WTC11 (cell line): Measurements from ENCODE around the gene RFX8. TPM values are rescaled to one million over a fixed set of nuclear protein-coding genes. Genes with fewer than 3 reads are reported as not detected.

Experiments
- ATAC-seq: fragments of 200-7000 bp; cut with Tn5 transposase; 2 replicates; pipeline ENCODE4 v1.10.0; 2021; ENCODE audit warnings: mild to moderate bottlenecking, moderate library complexity
- CTCF ChIA-PET: fragments of 300-600 bp; sonication (Branson Sonifier 250); formaldehyde crosslinking; loops from one replicate; lab custom pipeline; 2021; ENCODE audit warnings: antibody characterized with exemption; lab: Charles Lee
- POLR2A ChIA-PET: fragments of 350-600 bp; sonication (Branson Sonifier 250); formaldehyde crosslinking; loops from one replicate; lab custom pipeline; 2021; ENCODE audit warnings: antibody characterized with exemption; lab: Charles Lee
- DNase-seq: peaks from one replicate; pipeline ENCODE4 v3.0.0; 2021; ENCODE audit warnings: low spot score
- H3K27ac Mint-ChIP-seq: 2 replicates; pipeline ENCODE4 v1.8.0; 2021; ENCODE audit warnings: mixed read lengths
- H3K27me3 Mint-ChIP-seq: 2 replicates; pipeline ENCODE4 v1.8.0; 2021; ENCODE audit warnings: low read depth, mild to moderate bottlenecking, moderate library complexity, mixed read lengths
- H3K36me3 Mint-ChIP-seq: 2 replicates; pipeline ENCODE4 v1.8.0; 2021; ENCODE audit warnings: mixed read lengths
- H3K4me1 Mint-ChIP-seq: 2 replicates; pipeline ENCODE4 v1.8.0; 2022; ENCODE audit warnings: mixed read lengths
- H3K4me3 Mint-ChIP-seq: 2 replicates; pipeline ENCODE4 v1.8.0; 2021; ENCODE audit warnings: mild to moderate bottlenecking, moderate library complexity, mixed read lengths
- H3K9me3 Mint-ChIP-seq: 2 replicates; pipeline ENCODE4 v1.8.0; 2021; ENCODE audit warnings: mixed read lengths
- ATF1 ChIP-seq: sonication (generic); formaldehyde crosslinking; IDR thresholded peaks from 2 replicates; pipeline ENCODE4 v1.8.1; 2023; ENCODE audit warnings: mild to moderate bottlenecking, moderate library complexity, missing genetic modification reagents
- ELF4 ChIP-seq: sonication (generic); formaldehyde crosslinking; IDR thresholded peaks from 2 replicates; pipeline ENCODE4 v1.8.1; 2022; ENCODE audit warnings: low read depth, mild to moderate bottlenecking, moderate library complexity, missing genetic modification reagents
- JUN ChIP-seq: sonication (generic); formaldehyde crosslinking; IDR thresholded peaks from 2 replicates; pipeline ENCODE4 v1.8.0; 2023; ENCODE audit warnings: mild to moderate bottlenecking, missing genetic modification reagents
- SOX15 ChIP-seq: fragments of 250-450 bp; sonication (Bioruptor Pico); IDR thresholded peaks from 2 replicates; pipeline ENCODE4 v1.9.0; 2021; ENCODE audit warnings: mild to moderate bottlenecking
- TCF7 ChIP-seq: sonication (generic); formaldehyde crosslinking; IDR thresholded peaks from 2 replicates; pipeline ENCODE4 v1.8.0; 2022; ENCODE audit warnings: mild to moderate bottlenecking, low read depth, missing genetic modification reagents, moderate library complexity
- TEAD1 ChIP-seq: sonication (generic); formaldehyde crosslinking; IDR thresholded peaks from 2 replicates; pipeline ENCODE4 v1.8.0; 2022; ENCODE audit warnings: mild to moderate bottlenecking, missing genetic modification reagents
- ZNF263 ChIP-seq: sonication (generic); formaldehyde crosslinking; IDR thresholded peaks from 2 replicates; pipeline ENCODE4 v1.8.1; 2022; ENCODE audit warnings: low read depth, mild to moderate bottlenecking, moderate library complexity, missing genetic modification reagents
- ZNF396 ChIP-seq: fragments of 250-450 bp; sonication (Bioruptor Pico); IDR thresholded peaks from 2 replicates; pipeline ENCODE4 v1.8.0; 2021; ENCODE audit warnings: mild to moderate bottlenecking, moderate library complexity, borderline replicate concordance
- ZNF423 ChIP-seq: fragments of 250-450 bp; sonication (Bioruptor Pico); IDR thresholded peaks from 2 replicates; pipeline ENCODE4 v2.1.2; 2022; ENCODE audit warnings: mild to moderate bottlenecking, moderate library complexity
- total RNA-seq: library from RNA; stranded (reverse); gene quantifications from 3 replicates; pipeline ENCODE4 v1.2.3, GENCODE V29; 2021
- TF ChIP-seq, protein P1 (sequence below): fragments of 250-450 bp; sonication (Bioruptor Pico); conservative IDR thresholded peaks from 2 replicates; pipeline ENCODE4 v1.9.0; 2021; ENCODE audit warnings: mild to moderate bottlenecking
- TF ChIP-seq, protein P2 (sequence below): fragments of 250-450 bp; sonication (Bioruptor Pico); IDR thresholded peaks from 2 replicates; pipeline ENCODE4 v1.9.0; 2021; ENCODE audit warnings: mild to moderate bottlenecking, borderline replicate concordance
- TF ChIP-seq, protein P3 (sequence below): sonication (generic); formaldehyde crosslinking; IDR thresholded peaks from 2 replicates; pipeline ENCODE4 v1.8.1; 2023; ENCODE audit warnings: mild to moderate bottlenecking, missing genetic modification reagents, moderate library complexity
- TF ChIP-seq, protein P4 (sequence below): sonication (generic); formaldehyde crosslinking; IDR thresholded peaks from 2 replicates; pipeline ENCODE4 v1.8.1; 2022; ENCODE audit warnings: mild to moderate bottlenecking, moderate library complexity, missing genetic modification reagents
- TF ChIP-seq, protein P5 (sequence below): sonication (generic); formaldehyde crosslinking; conservative IDR thresholded peaks from 2 replicates; pipeline ENCODE4 v1.8.1; 2023; ENCODE audit warnings: mild to moderate bottlenecking, low read depth, missing genetic modification reagents, moderate library complexity

RFX8 gene
- total RNA-seq, 1 experiment from 2014 or later: 0.28 TPM

DNA sequence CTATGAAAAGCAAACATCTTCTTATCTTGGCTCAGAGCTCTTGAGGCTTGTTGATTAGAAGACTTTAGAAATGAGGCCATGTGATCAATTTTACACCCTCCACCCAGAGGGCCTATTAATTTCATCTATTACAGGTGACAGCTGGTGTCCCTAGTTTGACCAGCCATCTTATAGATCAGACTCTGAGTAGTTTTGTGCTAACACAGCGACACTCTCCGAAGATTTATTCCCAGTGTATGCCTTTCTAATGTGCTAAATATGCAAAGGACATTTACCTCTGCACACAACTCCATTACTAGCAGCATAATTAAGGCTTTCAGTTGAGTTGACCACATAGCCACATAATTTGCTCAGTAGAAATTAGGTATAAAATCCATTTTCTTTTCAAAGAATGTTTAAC, 2.6 kb upstream of the RFX8 start:
- H3K4me3 Mint-ChIP-seq: no peak overlapping the region
- no peak for TF ChIP-seq ATF1 (CRISPR knock-in tag)
- TF ChIP-seq JUN: no peak
- TF ChIP-seq, protein P1, sequence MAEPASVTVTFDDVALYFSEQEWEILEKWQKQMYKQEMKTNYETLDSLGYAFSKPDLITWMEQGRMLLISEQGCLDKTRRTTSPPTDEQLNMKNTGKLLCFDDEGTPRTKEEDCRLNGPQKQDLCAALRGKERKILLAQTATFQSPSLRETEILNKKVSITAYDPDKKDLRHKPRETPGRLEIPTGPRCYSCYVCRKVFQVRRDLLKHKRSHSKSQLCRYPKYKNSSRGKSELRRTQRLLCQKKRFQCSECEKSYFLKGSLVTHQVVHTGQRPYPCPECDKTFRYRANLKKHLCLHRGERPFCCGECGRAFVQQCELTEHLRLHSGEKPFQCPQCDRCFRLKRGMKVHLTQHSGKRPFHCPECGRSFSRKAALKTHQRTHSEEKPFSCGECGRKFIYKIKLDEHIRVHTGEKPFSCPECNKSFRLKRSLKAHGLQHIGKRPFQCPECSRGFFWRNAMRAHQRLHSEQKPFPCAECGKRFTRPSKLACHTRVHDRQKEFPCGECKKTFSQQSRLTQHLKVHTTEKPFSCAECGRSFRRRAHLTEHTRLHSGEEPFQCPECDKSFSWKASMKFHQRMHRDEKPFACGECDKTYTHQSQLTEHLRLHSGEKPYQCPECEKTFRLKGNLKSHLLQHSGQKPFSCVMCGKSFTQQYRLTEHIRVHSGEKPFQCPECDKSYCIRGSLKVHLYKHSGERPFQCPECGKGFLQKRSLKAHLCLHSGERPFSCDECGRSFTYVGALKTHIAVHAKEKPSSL (CRISPR knock-in tag): no peak
- TF ChIP-seq, protein P2, sequence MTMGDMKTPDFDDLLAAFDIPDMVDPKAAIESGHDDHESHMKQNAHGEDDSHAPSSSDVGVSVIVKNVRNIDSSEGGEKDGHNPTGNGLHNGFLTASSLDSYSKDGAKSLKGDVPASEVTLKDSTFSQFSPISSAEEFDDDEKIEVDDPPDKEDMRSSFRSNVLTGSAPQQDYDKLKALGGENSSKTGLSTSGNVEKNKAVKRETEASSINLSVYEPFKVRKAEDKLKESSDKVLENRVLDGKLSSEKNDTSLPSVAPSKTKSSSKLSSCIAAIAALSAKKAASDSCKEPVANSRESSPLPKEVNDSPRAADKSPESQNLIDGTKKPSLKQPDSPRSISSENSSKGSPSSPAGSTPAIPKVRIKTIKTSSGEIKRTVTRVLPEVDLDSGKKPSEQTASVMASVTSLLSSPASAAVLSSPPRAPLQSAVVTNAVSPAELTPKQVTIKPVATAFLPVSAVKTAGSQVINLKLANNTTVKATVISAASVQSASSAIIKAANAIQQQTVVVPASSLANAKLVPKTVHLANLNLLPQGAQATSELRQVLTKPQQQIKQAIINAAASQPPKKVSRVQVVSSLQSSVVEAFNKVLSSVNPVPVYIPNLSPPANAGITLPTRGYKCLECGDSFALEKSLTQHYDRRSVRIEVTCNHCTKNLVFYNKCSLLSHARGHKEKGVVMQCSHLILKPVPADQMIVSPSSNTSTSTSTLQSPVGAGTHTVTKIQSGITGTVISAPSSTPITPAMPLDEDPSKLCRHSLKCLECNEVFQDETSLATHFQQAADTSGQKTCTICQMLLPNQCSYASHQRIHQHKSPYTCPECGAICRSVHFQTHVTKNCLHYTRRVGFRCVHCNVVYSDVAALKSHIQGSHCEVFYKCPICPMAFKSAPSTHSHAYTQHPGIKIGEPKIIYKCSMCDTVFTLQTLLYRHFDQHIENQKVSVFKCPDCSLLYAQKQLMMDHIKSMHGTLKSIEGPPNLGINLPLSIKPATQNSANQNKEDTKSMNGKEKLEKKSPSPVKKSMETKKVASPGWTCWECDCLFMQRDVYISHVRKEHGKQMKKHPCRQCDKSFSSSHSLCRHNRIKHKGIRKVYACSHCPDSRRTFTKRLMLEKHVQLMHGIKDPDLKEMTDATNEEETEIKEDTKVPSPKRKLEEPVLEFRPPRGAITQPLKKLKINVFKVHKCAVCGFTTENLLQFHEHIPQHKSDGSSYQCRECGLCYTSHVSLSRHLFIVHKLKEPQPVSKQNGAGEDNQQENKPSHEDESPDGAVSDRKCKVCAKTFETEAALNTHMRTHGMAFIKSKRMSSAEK (CRISPR knock-in tag): no peak
- TF ChIP-seq, protein P3, sequence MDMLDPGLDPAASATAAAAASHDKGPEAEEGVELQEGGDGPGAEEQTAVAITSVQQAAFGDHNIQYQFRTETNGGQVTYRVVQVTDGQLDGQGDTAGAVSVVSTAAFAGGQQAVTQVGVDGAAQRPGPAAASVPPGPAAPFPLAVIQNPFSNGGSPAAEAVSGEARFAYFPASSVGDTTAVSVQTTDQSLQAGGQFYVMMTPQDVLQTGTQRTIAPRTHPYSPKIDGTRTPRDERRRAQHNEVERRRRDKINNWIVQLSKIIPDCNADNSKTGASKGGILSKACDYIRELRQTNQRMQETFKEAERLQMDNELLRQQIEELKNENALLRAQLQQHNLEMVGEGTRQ (CRISPR knock-in tag): no peak
- no peak for TF ChIP-seq TCF7 (CRISPR knock-in tag)
- H3K36me3 Mint-ChIP-seq: no peaks in the 10 kb centered on the region
- ChIA-PET CTCF (no interaction called here), POLR2A (no interaction called here)
- no peak for DNase-seq
- ATAC-seq: no peak
- H3K27ac Mint-ChIP-seq: no peak overlapping the region
- no peaks in the 10 kb centered on the region for H3K9me3 Mint-ChIP-seq
- H3K4me1 Mint-ChIP-seq: peaks cover 40% of the 10 kb centered on the region
- H3K27me3 Mint-ChIP-seq: peaks cover 21% of the 10 kb centered on the region

DNA sequence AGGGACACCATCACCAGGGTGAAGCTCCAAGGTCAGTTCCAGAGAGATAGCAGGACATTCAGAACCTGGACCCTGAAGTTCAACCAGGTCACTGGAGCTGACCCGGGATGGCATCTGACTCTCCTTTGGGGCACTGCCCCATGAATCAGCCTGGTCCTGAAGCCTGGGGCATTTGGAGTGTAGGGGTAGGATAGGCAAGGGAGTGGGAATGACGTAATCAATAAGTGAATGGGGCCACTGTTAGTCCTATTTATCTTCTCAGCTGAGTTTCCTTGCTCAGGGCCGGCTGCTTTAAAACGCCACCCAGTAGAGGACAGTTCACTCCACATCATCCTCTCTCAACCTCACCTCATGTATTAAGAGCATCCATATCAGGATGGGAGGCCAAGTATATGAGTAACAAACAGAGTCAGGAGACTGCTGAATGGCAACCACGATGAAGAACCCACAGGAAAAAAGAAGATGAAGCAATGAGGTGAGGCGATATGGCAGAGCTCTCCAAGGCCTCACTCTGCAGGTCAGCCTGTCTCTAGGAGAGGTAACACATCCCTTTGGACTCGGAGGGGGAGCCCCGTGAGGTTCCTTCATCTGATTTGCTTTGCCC, 1.8 kb upstream of the RFX8 start:
- Mint-ChIP-seq H3K4me3 (no peak overlapping the region), H3K27me3 (peaks cover 30% of the 10 kb centered on the region), H3K36me3 (no peaks in the 10 kb centered on the region), H3K4me1 (peaks cover 39% of the 10 kb centered on the region), H3K9me3 (no peaks in the 10 kb centered on the region), H3K27ac (no peak overlapping the region)
- CTCF ChIA-PET: no interaction called here
- no peak for DNase-seq
- no peak for ATAC-seq
- TF ChIP-seq ZNF396 (CRISPR knock-in tag) (no peak), ZNF423 (no peak), ELF4 (CRISPR knock-in tag) (no peak), SOX15 (no peak), TEAD1 (CRISPR knock-in tag) (no peak), ZNF263 (CRISPR knock-in tag) (no peak)
- TF ChIP-seq, protein P4, sequence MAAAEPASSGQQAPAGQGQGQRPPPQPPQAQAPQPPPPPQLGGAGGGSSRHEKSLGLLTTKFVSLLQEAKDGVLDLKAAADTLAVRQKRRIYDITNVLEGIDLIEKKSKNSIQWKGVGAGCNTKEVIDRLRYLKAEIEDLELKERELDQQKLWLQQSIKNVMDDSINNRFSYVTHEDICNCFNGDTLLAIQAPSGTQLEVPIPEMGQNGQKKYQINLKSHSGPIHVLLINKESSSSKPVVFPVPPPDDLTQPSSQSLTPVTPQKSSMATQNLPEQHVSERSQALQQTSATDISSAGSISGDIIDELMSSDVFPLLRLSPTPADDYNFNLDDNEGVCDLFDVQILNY (CRISPR knock-in tag): no peak
- TF ChIP-seq, protein P3 (CRISPR knock-in tag): no peak
- TF ChIP-seq, protein P5, sequence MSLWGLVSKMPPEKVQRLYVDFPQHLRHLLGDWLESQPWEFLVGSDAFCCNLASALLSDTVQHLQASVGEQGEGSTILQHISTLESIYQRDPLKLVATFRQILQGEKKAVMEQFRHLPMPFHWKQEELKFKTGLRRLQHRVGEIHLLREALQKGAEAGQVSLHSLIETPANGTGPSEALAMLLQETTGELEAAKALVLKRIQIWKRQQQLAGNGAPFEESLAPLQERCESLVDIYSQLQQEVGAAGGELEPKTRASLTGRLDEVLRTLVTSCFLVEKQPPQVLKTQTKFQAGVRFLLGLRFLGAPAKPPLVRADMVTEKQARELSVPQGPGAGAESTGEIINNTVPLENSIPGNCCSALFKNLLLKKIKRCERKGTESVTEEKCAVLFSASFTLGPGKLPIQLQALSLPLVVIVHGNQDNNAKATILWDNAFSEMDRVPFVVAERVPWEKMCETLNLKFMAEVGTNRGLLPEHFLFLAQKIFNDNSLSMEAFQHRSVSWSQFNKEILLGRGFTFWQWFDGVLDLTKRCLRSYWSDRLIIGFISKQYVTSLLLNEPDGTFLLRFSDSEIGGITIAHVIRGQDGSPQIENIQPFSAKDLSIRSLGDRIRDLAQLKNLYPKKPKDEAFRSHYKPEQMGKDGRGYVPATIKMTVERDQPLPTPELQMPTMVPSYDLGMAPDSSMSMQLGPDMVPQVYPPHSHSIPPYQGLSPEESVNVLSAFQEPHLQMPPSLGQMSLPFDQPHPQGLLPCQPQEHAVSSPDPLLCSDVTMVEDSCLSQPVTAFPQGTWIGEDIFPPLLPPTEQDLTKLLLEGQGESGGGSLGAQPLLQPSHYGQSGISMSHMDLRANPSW (CRISPR knock-in tag): no peak
- POLR2A ChIA-PET: no interaction called here
